PC-9 (cell line): ENCODE data around the gene MYL6B.

Experiments
- CTCF ChIP-seq: fragments of 200-600 bp; sonication (generic); conservative IDR thresholded peaks from 2 replicates; pipeline ENCODE4 v1.6.1; 2017; ENCODE audit warnings: mixed run types, antibody characterized with exemption, mild to moderate bottlenecking, moderate library complexity
- EZH2 ChIP-seq: fragments of 200-600 bp; sonication (generic); IDR thresholded peaks from 2 replicates; pipeline ENCODE4 v1.8.0; 2017; ENCODE audit warnings: antibody characterized with exemption, low read depth

GRCh38 chr12:56162468-56163290 is 10.3 kb downstream of the MYL6B start:
- TF ChIP-seq CTCF = no peak
- TF ChIP-seq EZH2 = no peak
